SK-N-DZ (cell line): ENCODE results near the gene MYCBPAP.

Source experiments
- DNase-seq: peaks from one replicate; pipeline ENCODE4 v3.0.0-alpha.2; 2015; ENCODE audit warnings: low spot score

The MYCBPAP gene

DNA sequence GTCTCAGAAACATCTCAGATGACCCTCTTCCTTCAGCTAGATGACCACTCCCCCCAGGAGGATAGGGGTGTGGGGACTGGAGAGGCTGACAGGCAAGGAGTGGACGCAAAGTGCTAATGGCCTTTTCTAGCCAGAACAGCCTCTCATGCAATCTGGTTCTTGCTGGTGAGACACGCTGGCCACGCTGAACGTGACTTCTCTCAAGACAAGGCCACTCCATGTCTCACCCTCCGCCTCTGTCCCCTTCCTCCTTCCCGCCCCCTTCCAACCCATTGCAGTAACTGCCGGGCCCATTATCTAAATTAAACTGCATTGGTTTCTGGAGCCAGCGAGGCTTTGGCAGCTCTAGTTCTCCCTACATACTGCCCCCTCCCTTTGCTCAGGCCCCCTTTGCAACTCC lies 61.8 kb downstream of the MYCBPAP start:
- no peak for DNase-seq

DNA sequence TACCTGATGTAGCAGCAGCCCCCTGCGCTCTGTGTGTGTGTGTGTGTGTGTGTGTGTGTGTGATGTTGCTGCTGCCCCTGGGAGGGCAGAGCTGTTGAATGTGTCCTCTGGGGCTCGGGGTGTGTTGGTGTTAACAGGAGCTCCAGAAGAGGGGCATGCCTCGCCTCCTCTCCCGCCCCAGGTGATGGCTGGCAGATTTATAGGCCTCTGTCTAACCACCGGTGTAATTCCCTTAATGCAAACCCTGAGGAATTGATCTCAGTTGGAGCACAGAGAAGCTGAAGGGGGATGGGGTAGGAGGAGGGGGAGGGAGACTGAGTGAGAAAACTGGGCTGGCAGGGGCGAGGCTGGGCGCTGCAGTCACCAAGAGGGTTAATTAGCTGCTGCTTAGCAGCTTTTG lies 62.3 kb downstream of the MYCBPAP start:
- peak; percentile 42 for DNase-seq

DNA sequence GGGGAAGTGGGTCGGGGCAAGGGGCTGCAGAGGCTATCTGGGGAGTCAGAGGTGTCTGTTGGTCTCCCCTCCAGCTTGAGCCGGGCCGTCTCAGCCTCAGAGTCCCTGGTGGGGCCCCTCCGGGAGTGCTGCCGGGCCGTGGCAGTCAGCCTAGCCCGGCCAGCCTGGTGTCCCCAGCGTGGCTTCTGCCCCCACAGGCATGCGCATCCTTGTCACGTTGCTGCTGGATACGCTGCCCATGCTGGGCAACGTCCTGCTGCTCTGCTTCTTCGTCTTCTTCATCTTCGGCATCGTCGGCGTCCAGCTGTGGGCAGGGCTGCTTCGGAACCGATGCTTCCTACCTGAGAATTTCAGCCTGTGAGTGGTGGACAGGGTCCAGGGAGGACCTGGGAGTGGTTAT lies 63.4 kb downstream of the MYCBPAP start:
- no peak for DNase-seq

DNA sequence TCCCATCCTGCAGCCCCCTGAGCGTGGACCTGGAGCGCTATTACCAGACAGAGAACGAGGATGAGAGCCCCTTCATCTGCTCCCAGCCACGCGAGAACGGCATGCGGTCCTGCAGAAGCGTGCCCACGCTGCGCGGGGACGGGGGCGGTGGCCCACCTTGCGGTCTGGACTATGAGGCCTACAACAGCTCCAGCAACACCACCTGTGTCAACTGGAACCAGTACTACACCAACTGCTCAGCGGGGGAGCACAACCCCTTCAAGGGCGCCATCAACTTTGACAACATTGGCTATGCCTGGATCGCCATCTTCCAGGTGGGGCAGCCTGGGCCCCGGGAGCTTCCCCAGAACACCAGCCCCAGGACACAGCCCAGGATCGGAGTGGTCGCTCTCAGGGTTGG lies 64.3 kb downstream of the MYCBPAP start:
- DNase-seq: no peak

DNA sequence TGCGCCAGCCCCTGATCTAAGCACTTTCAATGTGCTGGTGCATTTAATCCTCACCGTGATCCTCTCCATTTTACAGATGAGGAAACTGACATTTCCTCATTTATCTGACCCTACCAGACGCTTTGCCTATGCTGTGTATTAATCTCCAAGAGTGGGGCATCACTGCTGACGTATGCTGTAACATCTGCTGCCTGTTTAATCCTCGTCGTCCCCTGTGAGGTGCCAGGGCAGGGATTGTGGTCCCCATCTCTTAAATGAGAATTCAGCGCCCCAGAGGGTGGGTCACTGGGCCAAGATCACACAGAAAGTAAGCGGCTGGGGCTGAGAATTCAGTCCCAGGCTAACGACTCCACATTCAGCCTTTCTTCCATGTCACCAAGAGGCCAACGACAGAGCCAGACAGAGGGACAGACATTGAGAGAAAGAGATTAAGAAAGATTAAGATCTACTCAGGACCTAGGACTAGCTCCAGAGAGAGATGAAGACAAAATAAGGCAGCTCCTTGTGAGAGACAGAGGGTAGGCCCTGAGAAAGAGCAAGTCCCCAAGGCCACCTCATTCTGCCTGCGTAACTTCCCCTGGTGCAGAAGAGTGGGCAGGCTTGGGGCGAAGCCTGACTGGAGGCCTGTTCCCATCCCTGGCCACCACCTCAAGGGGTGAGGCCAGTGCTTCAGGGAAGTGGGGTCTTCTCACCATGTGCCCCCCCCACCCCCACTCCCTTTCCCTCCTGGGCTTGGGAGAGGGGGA lies 65.8 kb downstream of the MYCBPAP start:
- no peak for DNase-seq

DNA sequence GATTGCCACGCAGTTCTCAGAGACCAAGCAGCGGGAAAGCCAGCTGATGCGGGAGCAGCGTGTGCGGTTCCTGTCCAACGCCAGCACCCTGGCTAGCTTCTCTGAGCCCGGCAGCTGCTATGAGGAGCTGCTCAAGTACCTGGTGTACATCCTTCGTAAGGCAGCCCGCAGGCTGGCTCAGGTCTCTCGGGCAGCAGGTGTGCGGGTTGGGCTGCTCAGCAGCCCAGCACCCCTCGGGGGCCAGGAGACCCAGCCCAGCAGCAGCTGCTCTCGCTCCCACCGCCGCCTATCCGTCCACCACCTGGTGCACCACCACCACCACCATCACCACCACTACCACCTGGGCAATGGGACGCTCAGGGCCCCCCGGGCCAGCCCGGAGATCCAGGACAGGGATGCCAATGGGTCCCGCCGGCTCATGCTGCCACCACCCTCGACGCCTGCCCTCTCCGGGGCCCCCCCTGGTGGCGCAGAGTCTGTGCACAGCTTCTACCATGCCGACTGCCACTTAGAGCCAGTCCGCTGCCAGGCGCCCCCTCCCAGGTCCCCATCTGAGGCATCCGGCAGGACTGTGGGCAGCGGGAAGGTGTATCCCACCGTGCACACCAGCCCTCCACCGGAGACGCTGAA lies 67.5 kb downstream of the MYCBPAP start:
- DNase-seq: no peak

DNA sequence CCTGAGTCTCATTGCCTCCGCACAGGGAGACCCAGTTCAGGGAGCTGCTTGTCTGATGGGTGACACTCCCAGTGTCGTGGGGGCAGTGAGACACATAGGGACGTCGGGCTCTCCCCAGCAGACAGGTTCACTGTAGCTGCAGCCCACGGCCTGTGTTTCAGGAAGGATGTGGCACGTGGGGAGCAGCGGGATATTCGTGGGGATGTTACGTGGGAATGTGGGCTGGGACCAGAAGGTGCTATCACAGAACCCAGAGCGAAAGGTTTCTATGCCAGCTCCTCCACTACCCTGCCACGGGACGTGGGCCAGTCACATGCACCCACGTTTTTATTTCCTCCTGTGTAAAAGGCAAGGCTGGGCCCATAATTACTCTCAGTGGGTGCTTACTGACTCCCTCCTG lies 68.6 kb downstream of the MYCBPAP start:
- no peak for DNase-seq

DNA sequence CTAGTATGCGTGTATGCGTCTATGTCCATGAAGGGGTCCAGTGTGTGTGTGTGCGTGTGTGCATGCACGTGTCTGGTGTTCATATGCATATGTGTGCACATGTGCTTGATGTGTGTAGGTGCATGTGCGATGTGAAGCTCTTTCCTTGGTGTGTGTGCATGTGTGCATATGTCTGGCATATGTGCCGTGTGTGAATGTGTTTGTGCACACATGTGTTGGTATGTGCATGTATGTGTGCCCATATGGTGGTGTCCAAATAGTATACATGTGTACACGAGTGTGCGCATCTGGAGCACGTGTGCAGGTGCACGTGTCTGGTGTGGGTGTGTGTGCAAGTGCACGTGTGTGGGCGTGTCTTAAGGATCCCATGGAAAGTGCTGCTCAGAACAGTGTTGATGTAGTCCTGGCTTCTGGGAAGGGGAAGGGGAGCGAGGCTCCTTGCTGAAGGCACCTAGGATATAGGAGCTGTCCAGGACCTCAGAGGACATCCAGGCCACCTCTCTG lies 69.3 kb downstream of the MYCBPAP start:
- DNase-seq: no peak

DNA sequence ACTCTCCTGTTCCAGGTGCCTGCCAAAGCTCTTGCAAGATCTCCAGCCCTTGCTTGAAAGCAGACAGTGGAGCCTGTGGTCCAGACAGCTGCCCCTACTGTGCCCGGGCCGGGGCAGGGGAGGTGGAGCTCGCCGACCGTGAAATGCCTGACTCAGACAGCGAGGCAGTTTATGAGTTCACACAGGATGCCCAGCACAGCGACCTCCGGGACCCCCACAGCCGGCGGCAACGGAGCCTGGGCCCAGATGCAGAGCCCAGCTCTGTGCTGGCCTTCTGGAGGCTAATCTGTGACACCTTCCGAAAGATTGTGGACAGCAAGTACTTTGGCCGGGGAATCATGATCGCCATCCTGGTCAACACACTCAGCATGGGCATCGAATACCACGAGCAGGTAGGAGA lies 69.9 kb downstream of the MYCBPAP start:
- no peak for DNase-seq

DNA sequence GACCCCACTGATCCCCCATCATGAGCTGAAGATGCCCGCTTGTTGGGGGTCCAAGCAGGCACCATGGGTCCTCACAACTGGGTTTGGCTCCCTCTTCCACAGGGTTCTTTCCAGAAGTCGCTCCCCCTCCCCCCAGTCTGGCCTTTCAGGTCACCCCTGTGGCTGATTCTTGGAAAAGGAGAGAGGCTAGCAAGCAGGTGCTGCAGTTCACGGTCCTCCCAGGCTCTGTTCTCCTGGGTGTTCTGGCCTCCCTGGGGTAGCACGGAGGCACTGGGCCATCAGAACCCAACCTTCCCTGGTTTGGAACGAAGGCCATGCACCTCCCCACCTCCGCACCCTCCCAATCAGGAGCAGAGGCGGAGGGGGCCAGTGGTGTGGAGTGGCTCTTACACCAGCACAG lies 71.2 kb downstream of the MYCBPAP start:
- no peak for DNase-seq

DNA sequence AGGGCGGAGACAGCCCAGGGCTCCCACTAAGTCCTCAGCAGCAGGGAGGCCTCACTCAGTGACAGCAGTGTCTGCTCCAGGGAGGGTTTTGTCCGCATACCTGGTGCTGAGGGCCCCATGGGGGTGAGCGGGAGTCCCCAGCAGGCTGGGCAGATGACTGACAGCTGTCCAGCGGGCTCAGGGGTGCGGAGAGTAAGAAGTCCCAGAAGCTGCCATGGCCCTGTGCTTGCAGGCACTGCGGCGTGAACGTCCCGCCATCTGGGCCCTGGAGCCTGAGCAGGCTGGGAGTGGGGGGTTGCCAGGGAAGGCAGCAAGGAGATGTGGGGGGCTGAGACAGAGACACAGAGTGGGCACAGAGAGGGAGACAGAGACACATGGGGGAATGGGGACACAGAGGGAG lies 72.4 kb downstream of the MYCBPAP start:
- no peak for DNase-seq
